K562 (cell line): Measurements from ENCODE around the gene PNMT. TPM values are rescaled to one million over a fixed set of nuclear protein-coding genes. Genes with fewer than 3 reads are reported as not detected.

Experiments
- BRCA1 ChIP-seq, 2 experiments: fragments of 450-650 bp in 1 of 2; sonication (generic) in 1 of 2; formaldehyde crosslinking in 1 of 2; IDR thresholded peaks; 2 replicates each; pipeline versions ENCODE4 v1.5.0 to v1.6.1; 2017 to 2020; ENCODE audit warnings: mild to moderate bottlenecking in 1 of 2, missing genetic modification reagents in 1 of 2
- CBX8 ChIP-seq: fragments of 200-600 bp; sonication (generic); IDR thresholded peaks from 2 replicates; pipeline ENCODE4 v1.6.1; 2012; ENCODE audit warnings: borderline replicate concordance, mixed run types, low read depth, mild to moderate bottlenecking, moderate library complexity, mixed read lengths, low read length, control low read depth, inconsistent platforms; ENCODE audit not compliant: poor library complexity, severe bottlenecking; ENCODE audit errors: extremely low read depth
- CREB3L1 ChIP-seq: fragments of 450-650 bp; IDR thresholded peaks from 2 replicates; pipeline ENCODE4 v1.6.1; 2014; ENCODE audit warnings: low read depth, mild to moderate bottlenecking, moderate library complexity, borderline replicate concordance
- DEAF1 ChIP-seq: fragments of 450-650 bp; formaldehyde crosslinking; IDR thresholded peaks from 2 replicates; pipeline ENCODE4 v1.4.0; 2020; ENCODE audit warnings: mild to moderate bottlenecking, moderate library complexity
- ELF2 ChIP-seq: fragments of 250-450 bp; sonication (Bioruptor Pico); IDR thresholded peaks from 2 replicates; pipeline ENCODE4 v1.5.0; 2021; ENCODE audit warnings: mild to moderate bottlenecking
- NR4A1 ChIP-seq, 2 experiments: fragments of 250-450 bp in 1 of 2; fragments of 450-650 bp in 1 of 2; sonication (Bioruptor Pico) in 1 of 2; IDR thresholded peaks; 2 replicates each; pipeline versions ENCODE4 v1.4.0 to v1.6.1; 2016 to 2020; ENCODE audit warnings: mild to moderate bottlenecking in 2 of 2, missing compliant biosample characterization in 1 of 2, missing genetic modification characterization in 1 of 2, moderate library complexity in 1 of 2
- PHB2 ChIP-seq: fragments of 450-650 bp; IDR thresholded peaks from 2 replicates; pipeline ENCODE4 v1.6.1; 2017; ENCODE audit warnings: low read depth
- REST ChIP-seq, 2 experiments: fragments of 450-650 bp; formaldehyde crosslinking in 1 of 2; IDR thresholded peaks; 2 replicates each; pipeline versions ENCODE4 v1.4.0 to v1.6.1; 2014 to 2020; ENCODE audit warnings: mild to moderate bottlenecking in 2 of 2, borderline replicate concordance in 1 of 2, low read depth in 1 of 2
- ZNF79 ChIP-seq: fragments of 250-450 bp; sonication (Bioruptor Pico); IDR thresholded peaks from 2 replicates; pipeline ENCODE4 v1.4.0; 2020; ENCODE audit warnings: low read depth, mild to moderate bottlenecking, moderate library complexity
- polyA plus RNA-seq, 8 experiments: library from polyadenylated mRNA; depleted of rRNA in 4 of 8; stranded (reverse) in 5 of 8; unstranded in 3 of 8; fragments of >200 nt; fragmentation: Nextera tagmentation in 2 of 8; fragmentation: Illumina TruSeq in 1 of 8; extraction: Ambion mirVana in 2 of 8; extraction: Trizol in 1 of 8; gene quantifications; 2 replicates each; pipeline versions ENCODE4 v1.2.1 to v1.2.3, GENCODE V29; 2011 to 2014; ENCODE audit warnings: inconsistent platforms in 1 of 8, missing spikeins in 1 of 8
- total RNA-seq, 7 experiments: library from RNA; depleted of rRNA in 6 of 7; stranded (reverse); fragments of >200 nt in 6 of 7; fragmentation: Illumina TruSeq in 2 of 7; extraction: Trizol in 2 of 7; gene quantifications; 2 replicates each; pipeline versions ENCODE4 v1.2.1 to v1.2.3, GENCODE V29; 2011 to 2021; ENCODE audit warnings: low replicate concordance in 1 of 7

Gene PNMT
- total and polyA plus RNA-seq, 9 of the 15 experiments (the other 6 are each of a cell fraction or from before 2014, with no cell fraction given): 0.55 to 18.1 (median 5.8) TPM

GRCh38 chr17:39667262-39667944, 850 bp upstream of the PNMT start (continued):
- no peak for TF ChIP-seq ZNF79 (CRISPR knock-in tag)
- no peak for TF ChIP-seq REST (IDR thresholded peaks at IDR 0.05; ENCODE audit: borderline replicate concordance)
- TF ChIP-seq REST (CRISPR knock-in tag; IDR thresholded peaks at IDR 0.05; ENCODE audit: low read depth): 0 out of 2 replicates have a peak, but pooled peaks have one; percentile 14
- TF ChIP-seq BRCA1 (IDR thresholded peaks at IDR 0.05): no peak
- no peak for TF ChIP-seq BRCA1 (CRISPR knock-in tag; IDR thresholded peaks at IDR 0.05)
- TF ChIP-seq PHB2: no peak
- TF ChIP-seq CBX8: no peak
- TF ChIP-seq CREB3L1: no peak
- no peak for TF ChIP-seq ELF2 (CRISPR knock-in tag)
- TF ChIP-seq DEAF1 (CRISPR knock-in tag): 0 out of 2 replicates have a peak, but pooled peaks have one; percentile 23
- TF ChIP-seq NR4A1 (CRISPR knock-in tag; IDR thresholded peaks at IDR 0.05): no peak
- peak; percentile 52; the same call in 1 of the 2 replicates for TF ChIP-seq NR4A1 (tag; IDR thresholded peaks at IDR 0.05)
